Limb (tissue), 2 donors: Measurements from ENCODE around the gene CSPG5.

Source experiments
- DNase-seq, 2 donors: peaks; one replicate each; pipeline ENCODE4 v3.0.0-alpha.2; 2016; ENCODE audit errors: extremely low spot score in 2 of 2

CSPG5 gene

GRCh38 chr3:47586746-47587145 lies 8.1 kb upstream of the CSPG5 start:
- DNase-seq: no peak

GRCh38 chr3:47583320-47584075 lies 4.8 kb upstream of the CSPG5 start:
- DNase-seq: no peak

- no peak for DNase-seq
Measured at GRCh38 chr3:47581835-47582234, 3.2 kb upstream of the CSPG5 start.

GRCh38 chr3:47581422-47581821 lies 2.8 kb upstream of the CSPG5 start:
- DNase-seq: no peak

- no peak for DNase-seq
Measured at GRCh38 chr3:47580481-47580880, 1.8 kb upstream of the CSPG5 start.

- no peak for DNase-seq
Measured at GRCh38 chr3:47579875-47580274, 1.2 kb upstream of the CSPG5 start.

GRCh38 chr3:47578119-47578632 lies 489 bp downstream of the CSPG5 start:
- DNase-seq: peak in 1 of 2 donors; percentile 80

GRCh38 chr3:47577583-47578118 lies 1.0 kb downstream of the CSPG5 start:
- peak in 1 of 2 donors; percentile 39 for DNase-seq

GRCh38 chr3:47573190-47574172 lies 5.2 kb downstream of the CSPG5 start:
- peak in 1 of 2 donors; percentile 32 for DNase-seq

- DNase-seq: peak; percentile 38 to 58
Measured at GRCh38 chr3:47571391-47572175, 7.1 kb downstream of the CSPG5 start.

- DNase-seq: no peak
Measured at GRCh38 chr3:47568901-47569300, 9.8 kb downstream of the CSPG5 start.

GRCh38 chr3:47567149-47567548 lies 11.5 kb downstream of the CSPG5 start:
- no peak for DNase-seq

- DNase-seq: no peak
Measured at GRCh38 chr3:47566667-47567066, 12.0 kb downstream of the CSPG5 start.

GRCh38 chr3:47565734-47566550 lies 12.7 kb downstream of the CSPG5 start:
- no peak for DNase-seq

GRCh38 chr3:47556351-47556750 lies 22.3 kb downstream of the CSPG5 start:
- no peak for DNase-seq

GRCh38 chr3:47554335-47554734 lies 24.3 kb downstream of the CSPG5 start:
- no peak for DNase-seq

- DNase-seq: no peak
Measured at GRCh38 chr3:47553407-47553806, 25.3 kb downstream of the CSPG5 start.

GRCh38 chr3:47542471-47543173 lies 36.0 kb downstream of the CSPG5 start:
- DNase-seq: peak in 1 of 2 donors; percentile 53

- no peak for DNase-seq
Measured at GRCh38 chr3:47541583-47542108, 37.0 kb downstream of the CSPG5 start.
